Measurements from ENCODE around the gene HTR7.

GRCh38 chr10:90856261-90856660 is 1.6 kb downstream of the HTR7 start:
- TF ChIP-seq CTCF (IDR thresholded peaks at IDR 0.05; ENCODE audit: poor library complexity) (no peak), EZH2phosphoT487 (IDR thresholded peaks at IDR 0.05; ENCODE audit: low read depth, severe bottlenecking, unreplicated experiment) (no peak), EZH2 (IDR thresholded peaks at IDR 0.05; ENCODE audit: borderline replicate concordance) (no peak)

Measured in hepatocyte (in vitro differentiated cells).